Dendritic cell treated with granulocyte-macrophage colony-stimulating factor and Interleukin-4, amounts not matched to agents 40 ng/mL and 50 ng/mL, for 4 days (primary cell): ENCODE measurements around the gene FCN1.
"Not testable (repeated sequence)": the region's sequence is repeated elsewhere in the genome, so short reads cannot be mapped to it uniquely, and the experiment has no call there.

Experiments
- H3K27ac Mint-ChIP-seq: one replicate; pipeline ENCODE4 v1.8.0; 2022; ENCODE audit warnings: mild to moderate bottlenecking, mixed read lengths
- H3K27me3 Mint-ChIP-seq: one replicate; pipeline ENCODE4 v1.8.0; 2022; ENCODE audit warnings: mild to moderate bottlenecking, mixed read lengths
- H3K36me3 Mint-ChIP-seq: one replicate; pipeline ENCODE4 v1.8.0; 2022; ENCODE audit warnings: low read depth, mixed read lengths
- H3K4me1 Mint-ChIP-seq: one replicate; pipeline ENCODE4 v1.8.0; 2022; ENCODE audit warnings: low read depth, mixed read lengths
- H3K4me3 Mint-ChIP-seq: one replicate; pipeline ENCODE4 v1.8.0; 2022; ENCODE audit warnings: mild to moderate bottlenecking, moderate library complexity, mixed read lengths
- H3K9me3 Mint-ChIP-seq: one replicate; pipeline ENCODE4 v1.8.0; 2022; ENCODE audit warnings: mixed read lengths
- intact Hi-C: fragments of 100-400 bp; cut with micrococcal nuclease; formaldehyde crosslinking; loops from one replicate; pipeline ENCODE4 v1.15.0; 2022

FCN1 gene

GRCh38 chr9:134959126-134959970 lies 41.6 kb upstream of the FCN1 start:
- no peak overlapping the region for H3K4me3 Mint-ChIP-seq
- no peaks in the 10 kb centered on the region for H3K36me3 Mint-ChIP-seq
- no peak overlapping the region for H3K27ac Mint-ChIP-seq
- no peaks in the 10 kb centered on the region for H3K9me3 Mint-ChIP-seq
- H3K27me3 Mint-ChIP-seq = peaks cover 37% of the 10 kb centered on the region
- peaks cover 18% of the 10 kb centered on the region for H3K4me1 Mint-ChIP-seq
- intact Hi-C loops = no loop called here

DNA sequence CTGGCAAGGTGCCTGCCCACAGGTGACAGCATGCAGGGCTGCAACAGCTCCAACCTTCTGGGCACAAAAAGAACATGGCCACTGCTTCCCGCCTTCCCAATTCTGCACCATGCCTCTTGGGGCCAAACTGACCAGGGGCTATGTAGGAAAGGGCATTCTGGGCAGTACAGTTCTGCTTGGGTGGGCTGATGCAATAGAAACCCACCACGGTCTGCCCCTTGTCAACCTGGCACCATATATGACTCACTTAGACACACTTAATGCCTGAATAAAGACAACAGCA lies 40.2 kb upstream of the FCN1 start:
- peaks cover 26% of the 10 kb centered on the region for H3K27me3 Mint-ChIP-seq
- peaks cover 9% of the 10 kb centered on the region for H3K4me1 Mint-ChIP-seq
- no peaks in the 10 kb centered on the region for H3K36me3 Mint-ChIP-seq
- no peaks in the 10 kb centered on the region for H3K9me3 Mint-ChIP-seq
- H3K27ac Mint-ChIP-seq = no peak overlapping the region
- intact Hi-C loops = no loop called here
- no peak overlapping the region for H3K4me3 Mint-ChIP-seq

DNA sequence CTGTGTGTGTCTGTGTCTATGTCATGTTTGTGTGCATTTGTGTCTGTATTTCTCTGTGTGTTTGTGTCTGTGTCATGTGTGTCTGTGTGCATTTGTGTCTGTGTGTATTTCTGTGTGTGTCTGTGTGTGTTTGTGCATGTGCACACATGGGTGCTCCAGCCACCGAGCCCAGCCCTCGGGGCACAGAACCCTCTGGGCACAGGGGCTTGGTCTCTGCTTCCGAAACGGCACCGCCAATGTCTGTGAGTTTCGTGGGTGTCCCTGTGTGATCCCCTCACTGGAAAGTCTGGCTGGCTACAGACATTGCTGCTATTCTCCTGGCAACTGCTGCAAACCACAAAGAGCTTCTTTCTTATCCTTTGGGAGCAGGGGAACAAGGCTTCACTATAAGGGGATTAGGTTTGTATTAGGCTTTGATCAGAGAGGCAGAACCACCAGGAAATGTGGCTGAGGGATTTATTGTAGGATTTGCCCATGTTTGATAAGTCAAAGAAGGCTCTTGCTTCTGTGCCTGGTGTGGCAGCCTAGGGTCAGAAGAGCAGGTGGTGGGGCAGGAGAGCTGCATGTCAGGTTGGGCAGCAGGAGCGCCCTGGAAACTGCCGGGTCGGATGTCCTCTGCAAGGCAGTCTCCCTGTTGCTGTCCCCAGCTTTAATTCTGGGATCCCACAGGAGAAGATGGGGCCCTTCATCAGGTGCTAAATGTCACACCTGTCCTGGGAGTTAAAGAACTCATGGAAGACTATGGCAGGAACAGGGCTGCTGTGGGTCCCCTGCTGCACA lies 39.6 kb upstream of the FCN1 start:
- no peak overlapping the region for H3K4me3 Mint-ChIP-seq
- intact Hi-C loops = no loop called here
- no peak overlapping the region for H3K27ac Mint-ChIP-seq
- H3K9me3 Mint-ChIP-seq = no peaks in the 10 kb centered on the region
- peaks cover 4% of the 10 kb centered on the region for H3K4me1 Mint-ChIP-seq
- peaks cover 22% of the 10 kb centered on the region for H3K27me3 Mint-ChIP-seq
- no peaks in the 10 kb centered on the region for H3K36me3 Mint-ChIP-seq

- peaks cover 21% of the 10 kb centered on the region for H3K27me3 Mint-ChIP-seq
- H3K4me1 Mint-ChIP-seq, H3K9me3 Mint-ChIP-seq, H3K36me3 Mint-ChIP-seq, intact Hi-C loops, H3K27ac Mint-ChIP-seq, H3K4me3 Mint-ChIP-seq: not testable (repeated sequence)
Measured at GRCh38 chr9:134956387-134956786, 38.7 kb upstream of the FCN1 start.

DNA sequence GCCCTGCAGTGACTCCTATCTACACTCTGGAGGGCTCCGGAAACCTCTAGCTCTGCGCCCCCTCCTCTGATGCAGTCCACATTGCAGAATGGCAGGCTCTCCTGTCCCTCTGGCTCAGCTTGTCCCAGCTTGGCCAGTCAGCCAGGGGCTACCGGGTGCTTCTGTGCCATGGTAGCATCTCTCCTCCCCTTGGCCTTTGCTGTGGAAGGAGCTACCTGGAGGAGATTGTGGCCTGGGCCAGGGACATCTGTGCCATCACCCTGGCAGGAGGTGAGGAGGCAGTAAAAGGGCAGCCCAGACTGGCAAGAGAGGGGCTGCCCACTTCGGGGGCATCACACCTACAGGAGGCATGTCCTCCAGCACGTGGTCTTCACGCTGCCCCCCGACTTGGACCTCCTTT lies 38.1 kb upstream of the FCN1 start:
- Mint-ChIP-seq H3K4me1 (no peaks in the 10 kb centered on the region), H3K36me3 (no peaks in the 10 kb centered on the region)
- intact Hi-C loops = no loop called here

GRCh38 chr9:134955156-134955555 lies 37.4 kb upstream of the FCN1 start:
- Mint-ChIP-seq H3K9me3 (no peaks in the 10 kb centered on the region), H3K27ac (no peak overlapping the region), H3K27me3 (peaks cover 23% of the 10 kb centered on the region), H3K36me3 (no peaks in the 10 kb centered on the region), H3K4me3 (no peak overlapping the region), H3K4me1 (no peaks in the 10 kb centered on the region)
- intact Hi-C loops = no loop called here

More for the DNA sequence above, 38.1 kb upstream of the FCN1 start:
- Mint-ChIP-seq H3K4me3 (no peak overlapping the region), H3K27ac (no peak overlapping the region), H3K9me3 (no peaks in the 10 kb centered on the region), H3K27me3 (peaks cover 23% of the 10 kb centered on the region)

- Mint-ChIP-seq H3K27me3 (peaks cover 32% of the 10 kb centered on the region), H3K36me3 (no peaks in the 10 kb centered on the region), H3K4me3 (no peak overlapping the region), H3K27ac (no peak overlapping the region), H3K4me1 (no peaks in the 10 kb centered on the region), H3K9me3 (no peaks in the 10 kb centered on the region)
- intact Hi-C loops = no loop called here
Measured at GRCh38 chr9:134951994-134952393, 34.3 kb upstream of the FCN1 start.

GRCh38 chr9:134951461-134951860 lies 33.7 kb upstream of the FCN1 start:
- Mint-ChIP-seq H3K36me3 (no peaks in the 10 kb centered on the region), H3K4me3 (no peak overlapping the region), H3K4me1 (no peaks in the 10 kb centered on the region), H3K9me3 (no peaks in the 10 kb centered on the region), H3K27me3 (peaks cover 32% of the 10 kb centered on the region), H3K27ac (no peak overlapping the region)
- intact Hi-C loops = no loop called here

GRCh38 chr9:134950386-134951210 lies 32.9 kb upstream of the FCN1 start:
- intact Hi-C loops = no loop called here
- Mint-ChIP-seq H3K4me1 (no peaks in the 10 kb centered on the region), H3K27ac (no peak overlapping the region), H3K4me3 (no peak overlapping the region), H3K27me3 (peaks cover 31% of the 10 kb centered on the region), H3K9me3 (no peaks in the 10 kb centered on the region), H3K36me3 (no peaks in the 10 kb centered on the region)

GRCh38 chr9:134949681-134950385 lies 32.1 kb upstream of the FCN1 start:
- Mint-ChIP-seq H3K4me1 (no peaks in the 10 kb centered on the region), H3K27ac (no peak overlapping the region), H3K9me3 (no peaks in the 10 kb centered on the region), H3K4me3 (no peak overlapping the region), H3K36me3 (no peaks in the 10 kb centered on the region), H3K27me3 (peaks cover 34% of the 10 kb centered on the region)
- intact Hi-C loops = no loop called here

- H3K36me3 Mint-ChIP-seq = no peaks in the 10 kb centered on the region
- H3K27ac Mint-ChIP-seq = no peak overlapping the region
- intact Hi-C loops = no loop called here
- H3K27me3 Mint-ChIP-seq = peaks cover 46% of the 10 kb centered on the region
- no peaks in the 10 kb centered on the region for H3K9me3 Mint-ChIP-seq
- no peak overlapping the region for H3K4me3 Mint-ChIP-seq
- H3K4me1 Mint-ChIP-seq = no peaks in the 10 kb centered on the region
Measured at GRCh38 chr9:134948149-134948548, 30.4 kb upstream of the FCN1 start.

DNA sequence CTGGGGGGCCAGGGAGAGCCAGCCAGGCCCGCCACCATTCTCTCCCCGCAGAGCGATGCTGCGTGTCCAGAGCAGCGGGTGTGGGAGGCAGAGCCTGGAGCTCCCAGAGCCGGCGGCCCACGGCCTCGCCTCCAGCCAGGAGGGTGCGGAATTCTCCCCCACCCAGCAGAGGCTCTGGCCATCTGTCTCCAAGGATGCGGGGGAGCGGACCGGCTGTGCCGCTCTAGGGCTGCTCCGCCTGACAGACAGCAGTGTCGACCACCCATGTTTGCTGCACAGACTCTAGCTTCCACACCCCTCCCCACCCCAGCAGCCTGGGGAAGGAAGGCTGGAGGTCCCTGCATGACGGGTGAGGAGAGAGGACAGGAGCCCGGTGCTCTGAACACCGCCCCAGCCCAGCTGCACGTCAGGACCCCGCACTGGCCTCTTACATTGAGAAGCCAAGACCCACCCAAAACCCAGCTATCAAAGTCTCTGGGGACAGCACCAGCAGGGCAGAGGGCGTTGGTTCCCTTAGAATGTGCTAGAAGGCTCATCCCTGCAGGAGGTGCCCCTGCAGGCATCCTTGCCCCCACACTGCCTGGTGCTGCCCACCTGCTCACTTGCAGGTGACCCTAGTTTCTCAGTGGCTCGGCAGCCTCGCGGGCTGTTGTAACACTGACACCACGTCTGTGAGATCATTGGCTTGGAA lies 29.7 kb upstream of the FCN1 start:
- Mint-ChIP-seq H3K27me3 (peaks cover 49% of the 10 kb centered on the region), H3K36me3 (no peaks in the 10 kb centered on the region), H3K27ac (no peak overlapping the region), H3K9me3 (no peaks in the 10 kb centered on the region), H3K4me3 (no peak overlapping the region), H3K4me1 (no peaks in the 10 kb centered on the region)
- intact Hi-C loops = no loop called here

- Mint-ChIP-seq H3K4me3 (no peak overlapping the region), H3K27ac (no peak overlapping the region), H3K4me1 (no peaks in the 10 kb centered on the region), H3K9me3 (no peaks in the 10 kb centered on the region), H3K36me3 (no peaks in the 10 kb centered on the region), H3K27me3 (peaks cover 50% of the 10 kb centered on the region)
- intact Hi-C loops = no loop called here
Measured at GRCh38 chr9:134946663-134947062, 29.0 kb upstream of the FCN1 start.
